Effector CD8-positive, alpha-beta T cell (primary cell): ENCODE results near the gene EBF3.
A peak's percentile ranks its signal among the peaks of the same experiment; 100 is the strongest.

Experiments used
- DNase-seq: peaks from one replicate; lab custom pipeline; 2025; lab: John Stamatoyannopoulos, UW
- total RNA-seq, 4 experiments: gene quantifications; one replicate each; lab custom pipeline; 2026; lab: John Stamatoyannopoulos, UW

EBF3 gene
- total RNA-seq, result 0 to 0.36 (median 0.06) reads per million in 4 experiments

- peak; percentile 11 for DNase-seq
These were observed at the start of gene EBF3 for GRCh38 chr10:129963641-129964501. TSS of gene EBF3 (minus strand) at chr10:129964274. CDS start at chr10:129963768, 506 bp downstream.

GRCh38 chr10:130013335-130014262 lies 49.5 kb upstream of the EBF3 start:
- DNase-seq, result no peak

GRCh38 chr10:130012129-130012528 lies 48.1 kb upstream of the EBF3 start:
- DNase-seq, result no peak

- DNase-seq, result no peak
These were observed 46.6 kb upstream of the EBF3 start for GRCh38 chr10:130010653-130011052.

GRCh38 chr10:130009228-130009627 lies 45.2 kb upstream of the EBF3 start:
- DNase-seq, result no peak

- no peak for DNase-seq
These were observed 39.9 kb upstream of the EBF3 start for GRCh38 chr10:130003787-130004613.

- DNase-seq, result no peak
These were observed 39.1 kb upstream of the EBF3 start for GRCh38 chr10:130003166-130003565.

GRCh38 chr10:130002606-130003005 lies 38.5 kb upstream of the EBF3 start:
- DNase-seq, result no peak

GRCh38 chr10:130000918-130001317 lies 36.8 kb upstream of the EBF3 start:
- no peak for DNase-seq

GRCh38 chr10:129999140-129999539 lies 35.1 kb upstream of the EBF3 start:
- no peak for DNase-seq

- DNase-seq, result no peak
These were observed 29.5 kb upstream of the EBF3 start for GRCh38 chr10:129993621-129994020.

- DNase-seq, result no peak
These were observed 28.3 kb upstream of the EBF3 start for GRCh38 chr10:129992356-129992755.

- no peak for DNase-seq
These were observed 18.8 kb upstream of the EBF3 start for GRCh38 chr10:129982825-129983224.

- DNase-seq, result no peak
These were observed 14.9 kb upstream of the EBF3 start for GRCh38 chr10:129978980-129979379.

GRCh38 chr10:129978322-129978721 lies 14.2 kb upstream of the EBF3 start:
- no peak for DNase-seq

GRCh38 chr10:129977794-129978193 lies 13.7 kb upstream of the EBF3 start:
- no peak for DNase-seq

GRCh38 chr10:129973674-129974059 lies 9.6 kb upstream of the EBF3 start:
- DNase-seq, result no peak

- no peak for DNase-seq
These were observed 9.0 kb upstream of the EBF3 start for GRCh38 chr10:129972966-129973673.

GRCh38 chr10:129972145-129972965 lies 8.3 kb upstream of the EBF3 start:
- DNase-seq, result no peak
